GM19463 (cell line): Measurements from ENCODE around the gene LITAFD.

Experiments used
- ATAC-seq: cut with Tn5 transposase; IDR thresholded peaks from one replicate; pipeline ENCODE4 v1.9.1; 2021; ENCODE audit warnings: mild to moderate bottlenecking, moderate library complexity; ENCODE audit not compliant: unreplicated experiment

The LITAFD gene

GRCh38 chr16:8890549-8890921 lies 8.4 kb downstream of the LITAFD start:
- no peak for ATAC-seq

GRCh38 chr16:8892101-8892575 lies 10.0 kb downstream of the LITAFD start:
- ATAC-seq = peak; percentile 24

GRCh38 chr16:8893426-8893825 lies 11.3 kb downstream of the LITAFD start:
- ATAC-seq = no peak

GRCh38 chr16:8893976-8894690 lies 12.0 kb downstream of the LITAFD start:
- ATAC-seq = no peak

- no peak for ATAC-seq
Measured at GRCh38 chr16:8894736-8895334, 12.7 kb downstream of the LITAFD start.

- ATAC-seq = no peak
Measured at GRCh38 chr16:8898660-8899318, 16.6 kb downstream of the LITAFD start.

- ATAC-seq = no peak
Measured at GRCh38 chr16:8899709-8900317, 17.7 kb downstream of the LITAFD start.

- no peak for ATAC-seq
Measured at GRCh38 chr16:8900343-8900742, 18.2 kb downstream of the LITAFD start.

GRCh38 chr16:8901320-8901861 lies 19.2 kb downstream of the LITAFD start:
- no peak for ATAC-seq

GRCh38 chr16:8903004-8903403 lies 20.9 kb downstream of the LITAFD start:
- no peak for ATAC-seq

GRCh38 chr16:8904018-8904430 lies 21.9 kb downstream of the LITAFD start:
- ATAC-seq = no peak

- ATAC-seq = no peak
Measured at GRCh38 chr16:8905168-8905762, 23.1 kb downstream of the LITAFD start.

GRCh38 chr16:8905795-8906591 lies 23.8 kb downstream of the LITAFD start:
- no peak for ATAC-seq

- ATAC-seq = no peak
Measured at GRCh38 chr16:8907096-8907495, 24.9 kb downstream of the LITAFD start.

- ATAC-seq = no peak
Measured at GRCh38 chr16:8908810-8909468, 26.8 kb downstream of the LITAFD start.

GRCh38 chr16:8910811-8911210 lies 28.7 kb downstream of the LITAFD start:
- no peak for ATAC-seq

- no peak for ATAC-seq
Measured at GRCh38 chr16:8912793-8913192, 30.6 kb downstream of the LITAFD start.

- ATAC-seq = no peak
Measured at GRCh38 chr16:8914098-8914497, 31.9 kb downstream of the LITAFD start.

- ATAC-seq = no peak
Measured at GRCh38 chr16:8915722-8916301, 33.7 kb downstream of the LITAFD start.
